ENCODE measurements around the gene ST3GAL2.

Gene ST3GAL2

DNA sequence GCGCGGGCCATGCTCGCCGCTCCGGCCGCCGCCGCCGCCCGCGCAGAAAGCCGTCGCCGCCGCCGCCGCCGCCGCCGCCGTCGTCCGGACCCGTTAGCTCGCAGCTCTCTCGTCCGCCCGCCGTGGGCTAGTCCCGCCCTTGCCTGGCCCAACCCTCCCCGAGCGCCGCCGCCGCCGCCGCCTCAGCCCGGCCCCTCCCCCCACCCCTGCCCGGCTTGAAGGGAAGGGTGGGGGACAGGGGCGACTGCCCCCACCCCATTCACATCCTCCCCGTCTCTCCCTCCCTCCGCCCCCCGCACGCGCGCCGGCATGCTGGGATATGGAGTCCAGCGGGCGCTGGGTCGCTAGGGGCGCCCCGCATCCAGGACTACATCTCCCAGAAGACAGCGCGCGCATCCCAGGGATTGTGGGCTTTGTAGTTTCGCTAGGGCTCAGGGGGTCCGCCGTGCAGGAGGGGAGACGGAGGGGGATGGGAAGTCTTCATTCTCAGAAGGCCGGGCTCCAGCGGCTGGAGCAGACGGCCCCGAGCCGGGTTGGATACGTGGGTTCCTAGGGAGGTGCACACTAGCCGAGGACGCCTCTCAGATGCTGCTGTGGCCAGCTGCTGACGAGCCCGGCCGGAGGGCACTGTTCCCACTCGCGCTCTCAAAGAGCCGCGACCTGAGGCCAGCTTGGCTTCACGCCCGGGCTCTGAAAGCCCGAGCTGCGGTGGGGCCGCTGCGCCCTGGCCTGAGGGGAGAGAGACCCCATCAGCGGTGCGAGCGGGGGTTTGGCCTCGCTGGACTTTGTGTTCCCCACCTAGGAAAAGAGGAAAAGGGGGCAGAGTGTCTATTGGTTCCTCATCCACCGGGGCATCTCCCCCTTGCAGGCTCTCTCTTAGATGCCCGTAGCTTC is at the start of gene ST3GAL2:
ST3GAL2 (minus strand) TSS at position 132 of the 894 bp plus-strand sequence. CDS start 40,570 bp downstream, outside the sequence.
- DNase-seq (ENCODE audit: low read depth): peak; percentile 91

- no peak for DNase-seq (ENCODE audit: low read depth)
Observed at GRCh38 chr16:70484867-70485266, 46.0 kb upstream of the ST3GAL2 start.

GRCh38 chr16:70483426-70483825 is 44.5 kb upstream of the ST3GAL2 start:
- no peak for DNase-seq (ENCODE audit: low read depth)

DNA sequence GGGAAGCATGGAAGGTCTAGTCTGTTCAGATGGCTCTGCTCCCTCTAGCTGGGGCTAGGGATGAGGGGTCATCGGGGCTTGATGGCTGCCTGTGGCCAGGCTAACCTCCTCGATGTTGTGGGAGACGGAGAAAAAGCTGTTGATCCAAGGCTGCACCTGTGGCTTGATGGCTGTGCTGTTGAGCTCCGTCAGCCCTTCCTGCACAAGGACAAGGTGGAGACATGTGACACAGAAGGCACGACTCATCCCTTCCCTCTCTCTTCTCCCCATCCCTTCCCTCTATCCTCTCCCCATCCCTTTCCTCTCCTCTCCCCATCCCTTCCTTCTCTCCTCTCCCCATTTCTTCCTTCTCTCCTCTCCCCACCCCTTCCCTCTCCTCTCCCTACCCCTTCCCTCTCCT is 43.7 kb upstream of the ST3GAL2 start:
- DNase-seq (ENCODE audit: low read depth): no peak

DNA sequence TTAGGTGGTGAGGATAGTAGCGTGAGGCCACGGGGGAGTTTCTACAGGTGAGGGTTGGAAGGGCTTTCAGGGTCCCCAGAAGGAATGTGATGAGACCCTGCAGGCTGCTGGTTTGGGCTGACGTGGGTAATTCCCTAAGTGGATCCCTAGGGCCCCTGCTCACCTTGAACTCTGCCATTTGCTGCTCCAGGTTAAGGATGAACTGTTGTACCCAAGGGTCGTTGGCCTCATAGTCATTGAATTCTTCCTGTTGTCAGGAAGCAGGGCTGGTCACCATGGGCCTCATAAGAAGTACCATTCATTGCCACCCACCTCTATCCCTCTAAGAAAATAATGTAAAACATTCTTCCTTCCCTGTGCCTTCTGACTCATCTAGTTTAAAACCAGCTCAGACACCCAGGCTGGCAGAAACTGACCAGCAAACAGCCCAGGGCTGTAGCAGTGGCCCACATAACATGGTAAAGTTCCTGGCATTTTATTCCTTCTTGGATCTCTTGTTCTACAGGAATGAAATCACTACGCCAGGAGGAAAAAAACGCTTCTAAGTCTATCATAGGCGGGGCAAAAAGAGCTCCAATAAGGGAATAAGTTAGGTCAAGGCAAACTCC is 43.1 kb upstream of the ST3GAL2 start:
- DNase-seq (ENCODE audit: low read depth): no peak

- DNase-seq (ENCODE audit: low read depth): no peak
Observed at GRCh38 chr16:70480127-70481105, 41.5 kb upstream of the ST3GAL2 start.

GRCh38 chr16:70478912-70479341 is 40.0 kb upstream of the ST3GAL2 start:
- DNase-seq (ENCODE audit: low read depth): no peak

DNA sequence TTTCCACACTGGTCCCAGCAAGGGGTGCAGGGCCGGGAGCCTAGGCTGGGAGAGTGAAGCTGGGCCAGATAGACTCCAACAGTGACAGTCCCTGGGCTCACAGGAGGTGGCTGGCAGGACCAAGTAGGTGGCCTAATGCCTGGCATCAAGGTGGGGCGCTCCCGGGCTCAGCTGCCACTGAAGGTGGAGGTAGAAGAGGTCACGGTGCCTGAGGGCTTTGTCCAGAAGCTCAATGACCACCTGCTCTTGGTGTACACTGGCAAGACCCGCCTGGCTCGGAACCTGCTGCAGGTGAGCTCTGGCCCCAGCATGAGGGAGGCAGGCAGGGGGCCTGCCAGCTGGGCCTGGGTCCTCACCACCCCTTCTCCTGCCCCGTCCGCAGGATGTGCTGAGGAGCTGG is 39.3 kb upstream of the ST3GAL2 start:
- no peak for DNase-seq (ENCODE audit: low read depth)

DNA sequence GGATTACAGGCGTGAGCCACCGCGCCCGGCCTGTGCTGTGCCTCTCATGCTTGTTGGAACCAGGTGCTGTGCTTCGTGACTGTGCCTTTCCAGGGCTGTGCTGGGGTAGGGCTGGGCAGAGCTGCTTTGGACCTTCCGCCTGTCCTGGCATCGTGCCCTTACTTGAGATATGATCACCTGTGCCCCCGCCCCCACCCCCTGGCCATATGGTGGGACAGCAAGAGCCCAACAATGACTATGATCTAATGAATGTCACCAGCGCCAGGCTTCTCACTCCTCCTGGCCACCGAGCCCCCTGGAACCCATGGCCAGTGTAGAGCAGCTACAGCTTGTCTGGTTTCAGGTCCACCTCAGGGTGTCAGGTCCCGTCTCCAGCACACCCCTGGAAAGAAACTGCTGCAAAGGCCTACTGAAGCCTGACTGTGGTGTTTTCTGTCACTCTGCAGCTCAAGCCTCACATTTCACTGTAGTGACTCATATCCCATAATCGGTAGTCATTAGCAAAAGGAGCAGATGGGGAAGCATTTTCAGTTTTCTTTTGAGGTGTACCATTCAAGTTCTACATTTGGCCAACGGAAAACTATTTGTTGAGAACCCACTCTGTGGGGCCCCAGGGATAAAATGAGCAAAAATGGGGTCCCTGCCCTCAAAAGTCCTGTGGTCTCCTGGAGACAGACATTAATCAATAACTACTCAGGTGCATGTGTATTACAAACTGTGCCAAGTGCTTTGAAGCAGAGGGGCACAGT is 37.5 kb upstream of the ST3GAL2 start:
- no peak for DNase-seq (ENCODE audit: low read depth)

DNA sequence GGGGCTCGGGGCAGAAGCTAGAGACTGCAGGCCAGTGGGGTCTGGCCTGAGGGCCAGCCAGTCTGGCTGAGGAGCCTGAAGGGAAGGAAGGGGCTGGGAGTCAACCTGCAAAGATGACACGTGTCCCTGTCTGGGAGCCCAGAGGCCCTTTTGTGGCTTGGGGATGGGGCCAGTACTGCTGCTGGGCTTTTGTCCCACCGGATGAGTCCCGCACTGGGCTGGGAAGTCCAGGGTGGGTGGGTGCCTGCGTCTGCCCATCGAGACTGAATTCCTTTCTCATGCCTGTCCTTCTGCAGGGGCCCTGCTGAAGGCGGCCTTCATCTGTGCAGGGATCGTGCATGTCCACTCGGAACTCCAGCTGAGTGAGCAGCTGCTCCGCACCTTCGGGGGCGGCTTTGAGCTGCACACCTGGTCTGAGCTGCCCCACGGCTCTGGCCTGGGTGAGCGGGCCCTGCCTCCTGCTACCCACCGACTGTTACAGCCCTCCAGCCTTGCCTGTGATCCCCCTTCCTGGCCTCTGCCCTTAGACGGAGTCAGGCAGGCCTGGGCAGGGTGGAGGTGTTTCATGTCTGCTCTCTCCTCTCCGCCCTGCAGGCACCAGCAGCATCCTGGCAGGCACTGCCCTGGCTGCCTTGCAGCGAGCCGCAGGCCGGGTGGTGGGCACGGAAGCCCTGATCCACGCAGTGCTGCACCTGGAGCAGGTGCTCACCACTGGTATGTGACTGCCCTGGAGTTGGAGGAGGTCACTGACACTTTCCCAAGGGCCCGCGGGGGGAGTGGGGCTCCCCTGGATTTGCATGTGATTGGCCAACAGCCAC is 36.4 kb upstream of the ST3GAL2 start:
- no peak for DNase-seq (ENCODE audit: low read depth)

- DNase-seq (ENCODE audit: low read depth): no peak
Observed at GRCh38 chr16:70474320-70475053, 35.6 kb upstream of the ST3GAL2 start.

GRCh38 chr16:70473446-70474319 is 34.8 kb upstream of the ST3GAL2 start:
- no peak for DNase-seq (ENCODE audit: low read depth)

- DNase-seq (ENCODE audit: low read depth): no peak
Observed at GRCh38 chr16:70472786-70473433, 34.0 kb upstream of the ST3GAL2 start.

GRCh38 chr16:70470927-70471341 is 32.0 kb upstream of the ST3GAL2 start:
- DNase-seq (ENCODE audit: low read depth): no peak

- DNase-seq (ENCODE audit: low read depth): no peak
Observed at GRCh38 chr16:70470141-70470926, 31.4 kb upstream of the ST3GAL2 start.

GRCh38 chr16:70468776-70469525 is 30.1 kb upstream of the ST3GAL2 start:
- no peak for DNase-seq (ENCODE audit: low read depth)

GRCh38 chr16:70467608-70468007 is 28.7 kb upstream of the ST3GAL2 start:
- DNase-seq (ENCODE audit: low read depth): no peak
